Measurements from ENCODE around the gene AFF3. TPM values are rescaled to one million over a fixed set of nuclear protein-coding genes. Genes with fewer than 3 reads are reported as not detected.

AFF3 gene
- total RNA-seq, 2 donors from 2014 or later = 10.8 to 16.2 TPM

DNA sequence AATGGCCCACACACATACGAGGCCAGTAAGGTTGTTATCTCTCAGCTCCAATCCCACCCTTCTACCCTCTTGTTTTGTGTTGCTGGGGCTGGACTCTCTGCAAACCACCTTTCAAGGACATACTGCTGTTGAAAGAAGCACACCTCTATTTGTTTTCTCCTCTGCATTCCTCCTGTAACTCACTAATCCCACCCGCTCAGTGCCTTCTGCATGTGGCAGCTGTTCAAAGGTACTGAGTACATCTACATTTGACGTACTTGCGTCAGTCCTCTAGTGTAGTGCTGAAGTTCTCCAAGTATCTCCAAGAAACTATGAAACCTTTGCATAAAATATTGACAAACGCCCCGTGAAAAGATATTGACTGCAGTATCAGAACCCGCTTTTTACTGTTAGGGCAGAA is 310.6 kb downstream of the AFF3 start:
- H3K36me3 ChIP-seq = no peaks in the 10 kb centered on the region
- no peak for TF ChIP-seq CTCF (IDR thresholded peaks at IDR 0.05)

DNA sequence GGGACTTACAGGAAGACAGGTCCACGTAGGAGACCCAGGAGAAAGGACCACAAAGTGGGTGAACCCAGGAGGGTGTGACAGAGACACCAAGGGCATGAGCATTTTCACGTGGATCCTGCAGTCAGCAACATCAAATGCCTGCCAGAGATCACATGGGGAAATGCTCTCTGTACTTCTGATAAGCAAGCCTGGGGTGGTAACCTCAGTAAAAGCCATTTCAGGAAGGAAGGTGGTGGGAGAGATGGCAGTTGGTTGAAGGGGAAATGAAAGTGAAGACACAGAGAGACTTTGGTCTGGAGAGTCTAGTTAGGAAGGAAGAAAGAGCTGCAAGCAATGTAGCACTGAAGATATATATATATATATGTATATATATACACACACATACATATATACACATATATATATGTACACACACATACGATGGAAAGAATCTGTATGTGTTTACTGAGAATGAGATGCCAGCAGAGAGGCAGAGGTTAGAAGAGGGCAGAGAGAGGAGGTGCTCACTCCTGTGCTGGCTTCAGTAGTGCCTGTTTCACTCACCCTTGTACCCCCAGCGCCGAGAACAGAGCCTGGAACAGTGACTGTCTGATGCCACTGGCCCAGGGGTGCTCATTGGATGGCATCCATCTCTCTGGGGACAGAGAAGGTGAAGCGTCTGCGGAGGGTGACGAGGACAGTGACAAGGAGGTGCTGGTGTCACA is 314.9 kb downstream of the AFF3 start:
- no peak overlapping the region for H3K4me3 ChIP-seq
- TF ChIP-seq CTCF (IDR thresholded peaks at IDR 0.05) = no peak

More for the DNA sequence above, 310.6 kb downstream of the AFF3 start:
- no peaks in the 10 kb centered on the region for H3K27me3 ChIP-seq
- no peak overlapping the region for H3K4me3 ChIP-seq
- no peaks in the 10 kb centered on the region for H3K4me1 ChIP-seq
- no peak for DNase-seq (ENCODE audit: low spot score)
- H3K9me3 ChIP-seq = no peaks in the 10 kb centered on the region
- H3K27ac ChIP-seq = no peak overlapping the region

DNA sequence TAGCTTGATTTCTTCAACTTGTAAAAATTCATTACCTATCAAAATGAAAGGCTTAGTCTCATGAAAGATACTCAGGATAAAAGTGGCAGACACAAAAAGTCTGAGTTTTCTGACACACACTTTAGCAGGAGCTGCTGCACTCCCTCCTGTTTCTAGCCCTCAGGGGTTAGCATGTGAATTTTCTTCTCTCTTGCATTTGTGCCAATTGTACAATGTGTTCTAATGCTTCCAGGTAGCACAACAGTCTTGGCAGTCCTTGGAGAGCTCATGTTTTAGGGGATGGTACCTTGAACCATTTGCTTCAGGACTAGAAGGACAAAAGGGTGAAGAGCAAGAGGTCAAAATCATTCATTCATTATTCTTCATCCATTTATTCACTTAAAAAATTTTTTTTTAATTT is 316.8 kb downstream of the AFF3 start:
- H3K4me1 ChIP-seq = no peaks in the 10 kb centered on the region
- no peaks in the 10 kb centered on the region for H3K36me3 ChIP-seq
- no peaks in the 10 kb centered on the region for H3K9me3 ChIP-seq
- no peak for TF ChIP-seq CTCF (IDR thresholded peaks at IDR 0.05)
- no peak overlapping the region for H3K4me3 ChIP-seq
- no peaks in the 10 kb centered on the region for H3K27me3 ChIP-seq
- H3K27ac ChIP-seq = no peak overlapping the region
- DNase-seq (ENCODE audit: low spot score) = no peak

More for the DNA sequence above, 314.9 kb downstream of the AFF3 start:
- Histone ChIP-seq H3K9me3 (no peaks in the 10 kb centered on the region), H3K27ac (no peak overlapping the region), H3K36me3 (no peaks in the 10 kb centered on the region), H3K27me3 (no peaks in the 10 kb centered on the region), H3K4me1 (no peaks in the 10 kb centered on the region)
- DNase-seq (ENCODE audit: low spot score) = no peak

DNA sequence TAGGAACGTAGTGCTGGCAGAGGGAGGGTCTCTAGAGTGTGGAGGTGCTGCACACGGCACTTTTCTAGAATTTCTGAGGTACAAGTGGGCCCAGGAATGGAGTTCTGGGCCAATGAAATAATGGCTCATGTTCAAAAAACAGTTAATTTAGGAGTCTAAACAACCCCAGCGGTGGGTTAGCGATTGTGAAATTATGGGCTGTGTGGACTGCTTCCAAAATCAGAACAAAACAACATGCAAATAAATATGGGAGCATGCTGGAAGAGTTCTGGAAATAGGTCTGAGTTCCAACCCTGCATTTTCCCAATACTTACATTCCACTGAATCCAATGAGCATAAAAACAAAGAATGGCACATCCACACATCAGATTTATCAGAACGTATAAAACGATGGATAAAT is 317.6 kb downstream of the AFF3 start:
- TF ChIP-seq CTCF (IDR thresholded peaks at IDR 0.05) = no peak
- H3K4me3 ChIP-seq = no peak overlapping the region
- DNase-seq (ENCODE audit: low spot score) = no peak
- H3K36me3 ChIP-seq = no peaks in the 10 kb centered on the region
- no peaks in the 10 kb centered on the region for H3K4me1 ChIP-seq
- H3K27ac ChIP-seq = no peak overlapping the region
- no peaks in the 10 kb centered on the region for H3K27me3 ChIP-seq
- no peaks in the 10 kb centered on the region for H3K9me3 ChIP-seq

- no peaks in the 10 kb centered on the region for H3K36me3 ChIP-seq
- H3K27me3 ChIP-seq = no peaks in the 10 kb centered on the region
- H3K27ac ChIP-seq = no peak overlapping the region
- H3K4me3 ChIP-seq = no peak overlapping the region
- no peaks in the 10 kb centered on the region for H3K4me1 ChIP-seq
- DNase-seq (ENCODE audit: low spot score) = no peak
- TF ChIP-seq CTCF (IDR thresholded peaks at IDR 0.05) = no peak
- H3K9me3 ChIP-seq = no peaks in the 10 kb centered on the region
These were observed 319.7 kb downstream of the AFF3 start for GRCh38 chr2:99822474-99823207.
